Subcutaneous adipose tissue (tissue), 4 donors: ENCODE results near the gene SLAMF6. TPM values are rescaled to one million over a fixed set of nuclear protein-coding genes. Genes with fewer than 3 reads are reported as not detected.

Experiments
- CTCF ChIP-seq: fragments of 450-650 bp; IDR thresholded peaks from one replicate; pipeline ENCODE4 v1.5.1; 2016; ENCODE audit warnings: low read depth, mild to moderate bottlenecking, control low read depth, antibody characterized with exemption, moderate library complexity
- total RNA-seq, 4 donors: library from RNA; depleted of rRNA; stranded (reverse); fragments of >200 nt; gene quantifications; one replicate each; pipeline ENCODE4 v1.1.0, GENCODE V29; 2016

SLAMF6 gene
- total RNA-seq, 4 donors from 2014 or later, result 0.65 to 7.0 (median 1.7) TPM

GRCh38 chr1:160488347-160489058, 34.6 kb downstream of the SLAMF6 start:
- TF ChIP-seq CTCF, result no peak

GRCh38 chr1:160486453-160486852, 36.6 kb downstream of the SLAMF6 start:
- no peak for TF ChIP-seq CTCF

- TF ChIP-seq CTCF, result no peak
These were observed 39.4 kb downstream of the SLAMF6 start for GRCh38 chr1:160483505-160484185.

- TF ChIP-seq CTCF, result no peak
These were observed 41.0 kb downstream of the SLAMF6 start for GRCh38 chr1:160481979-160482596.

GRCh38 chr1:160474392-160475242, 48.4 kb downstream of the SLAMF6 start:
- no peak for TF ChIP-seq CTCF

GRCh38 chr1:160472112-160472511, 50.9 kb downstream of the SLAMF6 start:
- TF ChIP-seq CTCF, result no peak

- TF ChIP-seq CTCF, result no peak
These were observed 51.8 kb downstream of the SLAMF6 start for GRCh38 chr1:160471253-160471652.
